Cardiac fibroblast (primary cell): ENCODE measurements around the gene SGIP1.

Experiments used
- DNase-seq, 2 donors: peaks; one replicate each; pipeline versions ENCODE4 v3.0.0 to v3.0.0-alpha.2; 2010; ENCODE audit warnings: low read depth in 2 of 2
- H3K4me3 ChIP-seq, 2 donors: replicated peaks in 1 of 2; 1 replicate in 1 of 2; 2 replicates in 1 of 2; pipeline ENCODE4 v1.5.1; 2011; ENCODE audit warnings: low read depth in 2 of 2, low read length in 2 of 2, mild to moderate bottlenecking in 2 of 2, moderate library complexity in 1 of 2
- CTCF ChIP-seq: IDR thresholded peaks from one replicate; pipeline ENCODE4 v1.5.1; 2011; ENCODE audit warnings: low read depth, mild to moderate bottlenecking, low read length, inconsistent platforms

SGIP1 gene

DNA sequence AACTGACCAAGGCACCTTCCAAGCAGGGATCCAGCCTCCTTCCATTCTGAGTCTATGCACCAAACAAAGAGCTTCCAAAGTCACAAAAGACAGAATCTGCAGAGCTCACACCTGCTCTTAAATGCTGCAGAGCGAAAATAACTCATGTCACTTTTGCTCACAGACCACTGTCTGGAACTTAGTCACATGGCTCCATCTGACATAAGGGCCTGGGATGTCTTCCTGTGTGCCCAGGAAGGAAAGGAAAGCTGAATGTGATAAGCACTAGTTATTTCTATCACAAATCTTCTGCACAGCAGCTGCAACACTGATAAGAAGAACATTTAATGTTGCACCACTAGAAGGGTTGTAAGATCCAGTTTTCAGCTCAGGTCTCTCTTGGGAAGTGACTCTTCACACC, 39.5 kb upstream of the SGIP1 start:
- no peak overlapping the region for H3K4me3 ChIP-seq
- no peak for DNase-seq
- TF ChIP-seq CTCF: no peak

- peak in 1 of 2 donors; percentile 40 for DNase-seq
- TF ChIP-seq CTCF: no peak
- no peak overlapping the region for H3K4me3 ChIP-seq
These were observed 38.5 kb upstream of the SGIP1 start for GRCh38 chr1:66495495-66495894.

DNA sequence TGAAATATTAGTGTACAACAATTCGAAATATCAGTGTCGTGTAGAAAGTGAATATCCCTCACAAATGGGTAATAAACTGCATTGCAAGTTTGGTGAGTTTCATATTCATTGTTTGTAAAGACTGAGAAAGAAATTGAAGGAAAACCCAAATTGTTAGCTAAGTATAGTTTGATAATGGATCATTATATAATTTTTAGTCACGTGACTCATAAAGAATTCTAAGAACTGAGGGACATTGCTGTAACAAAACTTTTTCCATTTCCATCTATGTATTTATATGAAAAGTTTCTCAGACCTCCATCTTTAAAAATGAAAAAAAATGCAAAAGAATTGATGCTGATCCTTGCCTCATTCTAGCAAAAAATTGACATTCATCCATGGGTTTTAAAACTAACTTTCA, 36.0 kb upstream of the SGIP1 start:
- DNase-seq: no peak
- H3K4me3 ChIP-seq: no peak overlapping the region
- TF ChIP-seq CTCF: no peak

DNA sequence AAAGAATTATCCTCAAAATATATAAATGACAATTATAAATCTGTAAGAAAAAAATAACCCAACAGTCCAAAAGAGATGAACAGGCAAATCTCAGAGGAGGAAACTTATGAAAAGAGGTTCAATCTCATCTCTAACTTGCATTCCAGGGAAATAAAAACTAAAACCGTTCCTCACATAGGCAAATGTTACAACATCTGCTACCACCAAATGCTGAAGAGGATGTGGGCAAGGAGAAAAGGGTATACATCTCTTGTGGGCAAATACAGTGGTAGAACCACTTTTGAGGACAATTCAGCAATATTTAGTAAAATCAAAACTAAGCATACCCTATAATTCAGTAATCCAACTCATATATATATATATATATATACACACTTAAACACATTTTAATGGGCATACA, 33.7 kb upstream of the SGIP1 start:
- DNase-seq: no peak
- no peak overlapping the region for H3K4me3 ChIP-seq
- no peak for TF ChIP-seq CTCF

DNA sequence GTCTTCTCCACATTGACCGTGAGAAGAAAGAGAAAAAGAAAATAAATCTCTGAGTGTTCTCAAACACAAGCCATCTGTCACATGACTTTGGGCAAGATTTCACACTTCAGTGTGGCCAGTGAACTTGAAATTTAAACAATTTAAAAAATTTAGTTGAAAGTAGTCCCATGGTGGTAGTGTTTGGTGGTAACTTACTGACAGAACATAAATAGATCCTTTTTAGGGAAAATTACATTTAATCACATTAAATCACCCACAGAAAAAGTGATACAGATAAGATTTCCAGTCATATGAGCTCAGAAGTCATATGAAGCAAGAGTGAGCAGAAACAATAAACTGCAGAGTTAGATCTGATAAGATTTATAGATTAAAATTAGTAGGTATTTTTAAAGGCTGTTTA, 31.9 kb upstream of the SGIP1 start:
- DNase-seq: no peak
- no peak overlapping the region for H3K4me3 ChIP-seq
- TF ChIP-seq CTCF: no peak

DNA sequence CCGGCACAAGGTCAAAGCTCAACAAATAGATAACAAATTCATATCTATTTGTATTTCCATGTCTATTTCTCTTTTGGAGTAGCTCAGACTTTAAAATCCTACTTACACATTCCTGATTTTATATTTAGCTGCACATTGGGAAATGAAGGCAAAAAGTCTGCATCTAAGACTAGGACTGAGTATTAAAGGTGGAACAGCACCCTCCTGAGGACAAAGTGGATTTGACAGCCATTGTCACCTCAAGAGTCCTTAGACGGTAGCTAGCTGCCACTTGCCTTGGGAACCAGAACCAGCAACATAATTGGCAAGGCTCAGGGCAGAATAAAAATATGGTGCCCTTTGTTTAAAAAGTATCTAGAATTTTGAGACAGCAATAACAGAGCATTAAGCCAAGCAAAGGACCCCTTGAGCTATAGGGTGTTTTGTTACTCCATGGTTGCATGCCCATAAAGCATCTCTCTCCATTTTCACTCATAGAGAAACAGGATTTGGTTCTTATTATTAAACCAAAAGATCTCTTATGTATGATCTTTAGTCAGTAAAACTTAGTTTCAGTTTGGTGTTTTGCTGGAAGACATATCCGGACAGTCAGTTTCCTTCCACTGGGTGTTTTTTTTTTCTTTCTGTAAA, 30.0 kb upstream of the SGIP1 start:
- H3K4me3 ChIP-seq: no peak overlapping the region
- DNase-seq: peak; percentile 79 to 91
- TF ChIP-seq CTCF: peak; percentile 73
